Liver (tissue), 9 donors: ENCODE measurements around the gene LAYN. TPM values are rescaled to one million over a fixed set of nuclear protein-coding genes. Genes with fewer than 3 reads are reported as not detected.

ENCODE experiments used
- DNase-seq: peaks from one replicate; pipeline ENCODE4 v3.0.0-alpha.2; 2017; ENCODE audit warnings: low spot score
- H3K27ac ChIP-seq, 2 donors: one replicate each; pipeline ENCODE4 v1.7.0; 2013; ENCODE audit warnings: inconsistent platforms in 2 of 2, low read length in 2 of 2, control low read depth in 1 of 2, low read depth in 1 of 2, mild to moderate bottlenecking in 1 of 2
- H3K27me3 ChIP-seq, 4 donors: one replicate each; pipeline versions ENCODE4 v1.6.1 to v1.7.0; 2013; ENCODE audit warnings: low read length in 3 of 4, inconsistent platforms in 1 of 4, mild to moderate bottlenecking in 1 of 4, moderate library complexity in 1 of 4; ENCODE audit not compliant: control insufficient read depth in 4 of 4, insufficient read depth in 4 of 4
- H3K36me3 ChIP-seq, 4 donors: one replicate each; pipeline versions ENCODE4 v1.6.1 to v1.7.0; 2013; ENCODE audit warnings: low read length in 3 of 4, mild to moderate bottlenecking in 3 of 4, low read depth in 1 of 4, moderate library complexity in 1 of 4; ENCODE audit not compliant: control insufficient read depth in 4 of 4, insufficient read depth in 3 of 4
- H3K4me1 ChIP-seq, 4 donors: one replicate each; pipeline versions ENCODE4 v1.6.1 to v1.7.0; 2013; ENCODE audit warnings: low read length in 3 of 4, mild to moderate bottlenecking in 3 of 4, moderate library complexity in 1 of 4; ENCODE audit not compliant: control insufficient read depth in 4 of 4, insufficient read depth in 4 of 4
- H3K4me3 ChIP-seq, 3 donors: one replicate each; pipeline versions ENCODE4 v1.6.1 to v1.7.0; 2013; ENCODE audit warnings: low read length in 3 of 3, control low read depth in 1 of 3, low read depth in 1 of 3, mild to moderate bottlenecking in 1 of 3
- H3K9ac ChIP-seq, 2 donors: one replicate each; pipeline ENCODE4 v1.7.0; 2013; ENCODE audit warnings: low read length in 2 of 2, mild to moderate bottlenecking in 2 of 2, moderate library complexity in 2 of 2, control low read depth in 1 of 2, low read depth in 1 of 2
- H3K9me3 ChIP-seq, 4 donors: one replicate each; pipeline versions ENCODE4 v1.6.1 to v1.7.0; 2013; ENCODE audit warnings: low read length in 3 of 4; ENCODE audit not compliant: control insufficient read depth in 4 of 4
- CTCF ChIP-seq: fragments of 150-350 bp; IDR thresholded peaks from 2 replicates; pipeline ENCODE4 v1.5.1; 2017; ENCODE audit warnings: improper control_type of control experiment, low read depth, low read length; ENCODE audit not compliant: missing input control
- EGR1 ChIP-seq, 2 donors: IDR thresholded peaks; 2 replicates each; pipeline ENCODE4 v1.6.1; 2016 to 2018; ENCODE audit warnings: antibody characterized with exemption in 2 of 2, low read depth in 2 of 2
- FOXA1 ChIP-seq: IDR thresholded peaks from 2 replicates; pipeline ENCODE4 v1.6.1; 2016; ENCODE audit warnings: antibody characterized with exemption
- FOXA2 ChIP-seq: IDR thresholded peaks from 2 replicates; pipeline ENCODE4 v1.6.1; 2016; ENCODE audit warnings: antibody characterized with exemption
- GABPA ChIP-seq, 2 donors: IDR thresholded peaks in 1 of 2; conservative IDR thresholded peaks in 1 of 2; 2 replicates each; pipeline ENCODE4 v1.6.1; 2016; ENCODE audit warnings: antibody characterized with exemption in 2 of 2, mild to moderate bottlenecking in 1 of 2, moderate library complexity in 1 of 2
- HNF4A ChIP-seq, 2 donors: conservative IDR thresholded peaks; 2 replicates each; pipeline ENCODE4 v1.6.1; 2016; ENCODE audit warnings: antibody characterized with exemption in 2 of 2, mild to moderate bottlenecking in 2 of 2
- HNF4G ChIP-seq: IDR thresholded peaks from 2 replicates; pipeline ENCODE4 v1.6.1; 2016; ENCODE audit warnings: antibody characterized with exemption
- JUND ChIP-seq, 2 donors: IDR thresholded peaks; 2 replicates each; pipeline ENCODE4 v1.6.1; 2016; ENCODE audit warnings: antibody characterized with exemption in 2 of 2
- NR2F2 ChIP-seq: IDR thresholded peaks from 2 replicates; pipeline ENCODE4 v1.6.1; 2016; ENCODE audit warnings: antibody characterized with exemption
- RAD21 ChIP-seq, 2 donors: IDR thresholded peaks; 2 replicates each; pipeline ENCODE4 v1.6.1; 2016; ENCODE audit warnings: antibody characterized with exemption in 2 of 2, mild to moderate bottlenecking in 2 of 2
- REST ChIP-seq: IDR thresholded peaks from 2 replicates; pipeline ENCODE4 v1.6.1; 2016; ENCODE audit warnings: antibody characterized with exemption, mild to moderate bottlenecking
- RXRA ChIP-seq, 2 donors: IDR thresholded peaks; 2 replicates each; pipeline ENCODE4 v1.6.1; 2017 to 2018; ENCODE audit warnings: antibody characterized with exemption in 2 of 2, mild to moderate bottlenecking in 1 of 2
- SP1 ChIP-seq: IDR thresholded peaks from 2 replicates; pipeline ENCODE4 v1.6.1; 2018; ENCODE audit warnings: antibody characterized with exemption, mild to moderate bottlenecking
- YY1 ChIP-seq: IDR thresholded peaks from 2 replicates; pipeline ENCODE4 v1.6.1; 2016; ENCODE audit warnings: antibody characterized with exemption, mild to moderate bottlenecking
- ZBTB33 ChIP-seq: IDR thresholded peaks from 2 replicates; pipeline ENCODE4 v1.6.1; 2016; ENCODE audit warnings: antibody characterized with exemption
- WGBS: extraction: QIAGEN DNeasy Blood & Tissue Kit; methylation state at CpG from one replicate; pipeline ENCODE4 v1.1.7; 2013; 5-methylcytosine and 5-hydroxymethylcytosine counted together
- polyA plus RNA-seq, 2 donors: library from polyadenylated mRNA; stranded (reverse) in 1 of 2; unstranded in 1 of 2; fragments of 200-250 nt in 1 of 2; fragments of >200 nt in 1 of 2; fragmentation: Nextera tagmentation in 1 of 2; extraction: Ambion mirVana in 1 of 2; gene quantifications; one replicate each; pipeline versions ENCODE4 v1.2.1 to v1.2.3, GENCODE V29; 2013 to 2015
- total RNA-seq, 2 donors: library from RNA; depleted of rRNA; stranded (reverse); fragments of >200 nt; gene quantifications; one replicate each; pipeline ENCODE4 v1.2.3, GENCODE V29; 2014
- TF ChIP-seq, protein P1 (sequence below): IDR thresholded peaks from 2 replicates; pipeline ENCODE4 v1.6.1; 2016; ENCODE audit warnings: antibody characterized with exemption
- donor health status: healthy.
- donor health status: healthy.
- donor health status: healthy.
- donor health status: healthy.
- donor health status: healthy.

LAYN gene
- total and polyA plus RNA-seq, 4 donors, result 0.43 to 0.98 (median 0.88) TPM

GRCh38 chr11:111562692-111563389 lies 22.3 kb downstream of the LAYN start:
- Histone ChIP-seq H3K9me3 (no peaks in the 10 kb centered on the region), H3K27me3 (no peaks in the 10 kb centered on the region), H3K4me1 (no peaks in the 10 kb centered on the region), H3K27ac (no peak overlapping the region), H3K9ac (no peak overlapping the region), H3K36me3 (no peaks in the 10 kb centered on the region), H3K4me3 (no peak overlapping the region)
- 88% methylated on average over 10 of the region's 10 CpGs for WGBS
- DNase-seq, result no peak
- TF ChIP-seq REST (no peak), FOXA1 (no peak), FOXA2 (no peak), GABPA (IDR thresholded peaks at IDR 0.05 in 1 of 2, conservative IDR thresholded peaks at IDR 0.05 in 1 of 2) (no peak), SP1 (no peak), RXRA (IDR thresholded peaks at IDR 0.05) (no peak), ZBTB33 (no peak), YY1 (no peak), EGR1 (IDR thresholded peaks at IDR 0.05; ENCODE audit: low read depth in 2 of 2) (no peak), RAD21 (IDR thresholded peaks at IDR 0.05) (no peak), NR2F2 (no peak), CTCF (no peak), HNF4G (no peak), JUND (IDR thresholded peaks at IDR 0.05) (no peak), HNF4A (conservative IDR thresholded peaks at IDR 0.05) (no peak)
- TF ChIP-seq, protein P1, sequence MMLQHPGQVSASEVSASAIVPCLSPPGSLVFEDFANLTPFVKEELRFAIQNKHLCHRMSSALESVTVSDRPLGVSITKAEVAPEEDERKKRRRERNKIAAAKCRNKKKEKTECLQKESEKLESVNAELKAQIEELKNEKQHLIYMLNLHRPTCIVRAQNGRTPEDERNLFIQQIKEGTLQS, result no peak
